Measurements from ENCODE around the gene EXOC4.

- no peak for TF ChIP-seq CTCF (IDR thresholded peaks at IDR 0.05)
- TF ChIP-seq POLR2A (IDR thresholded peaks at IDR 0.05): no peak
Measured at GRCh38 chr7:133957845-133958244, 705.0 kb downstream of the EXOC4 start.

All from vagina (tissue), 2 donors.